Thyroid gland (tissue), 4 donors: ENCODE data around the gene ZNF385B.

Source experiments
- POLR2A ChIP-seq, 2 donors: fragments of 450-650 bp; IDR thresholded peaks; one replicate each; pipeline ENCODE4 v1.6.1; 2017; ENCODE audit warnings: antibody characterized with exemption in 2 of 2, mild to moderate bottlenecking in 2 of 2, moderate library complexity in 1 of 2
- TF ChIP-seq, protein P1 (sequence below), 6 experiments: fragments of 200-600 bp in 3 of 6; fragments of 450-650 bp in 3 of 6; sonication (generic) in 3 of 6; IDR thresholded peaks; one replicate each; pipeline ENCODE4 v1.5.1; 2016 to 2019; ENCODE audit warnings: antibody characterized with exemption in 6 of 6, mild to moderate bottlenecking in 2 of 6, inconsistent platforms in 1 of 6, moderate library complexity in 1 of 6

DNA sequence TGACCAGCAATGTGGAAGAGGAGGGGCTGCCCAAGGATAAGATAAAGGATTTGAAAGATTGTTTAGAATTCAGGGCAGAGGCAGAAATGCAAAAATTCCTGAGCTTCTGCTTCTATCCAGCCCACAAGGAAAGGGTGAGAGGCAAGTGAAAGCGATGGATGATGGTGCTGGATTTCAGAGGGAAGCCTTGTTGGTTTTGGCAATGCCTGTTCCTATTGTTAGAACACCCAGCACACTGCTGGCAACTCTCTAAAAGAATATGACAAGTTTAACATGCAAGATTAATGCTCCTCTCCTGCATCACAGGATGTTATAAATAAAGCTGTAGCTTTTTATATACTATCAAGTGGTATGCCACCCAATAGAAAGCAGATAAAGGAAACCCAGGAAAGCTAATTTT is 92.6 kb downstream of the ZNF385B start:
- TF ChIP-seq, protein P1, sequence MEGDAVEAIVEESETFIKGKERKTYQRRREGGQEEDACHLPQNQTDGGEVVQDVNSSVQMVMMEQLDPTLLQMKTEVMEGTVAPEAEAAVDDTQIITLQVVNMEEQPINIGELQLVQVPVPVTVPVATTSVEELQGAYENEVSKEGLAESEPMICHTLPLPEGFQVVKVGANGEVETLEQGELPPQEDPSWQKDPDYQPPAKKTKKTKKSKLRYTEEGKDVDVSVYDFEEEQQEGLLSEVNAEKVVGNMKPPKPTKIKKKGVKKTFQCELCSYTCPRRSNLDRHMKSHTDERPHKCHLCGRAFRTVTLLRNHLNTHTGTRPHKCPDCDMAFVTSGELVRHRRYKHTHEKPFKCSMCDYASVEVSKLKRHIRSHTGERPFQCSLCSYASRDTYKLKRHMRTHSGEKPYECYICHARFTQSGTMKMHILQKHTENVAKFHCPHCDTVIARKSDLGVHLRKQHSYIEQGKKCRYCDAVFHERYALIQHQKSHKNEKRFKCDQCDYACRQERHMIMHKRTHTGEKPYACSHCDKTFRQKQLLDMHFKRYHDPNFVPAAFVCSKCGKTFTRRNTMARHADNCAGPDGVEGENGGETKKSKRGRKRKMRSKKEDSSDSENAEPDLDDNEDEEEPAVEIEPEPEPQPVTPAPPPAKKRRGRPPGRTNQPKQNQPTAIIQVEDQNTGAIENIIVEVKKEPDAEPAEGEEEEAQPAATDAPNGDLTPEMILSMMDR (IDR thresholded peaks at IDR 0.05) = no peak
- no peak for TF ChIP-seq POLR2A (IDR thresholded peaks at IDR 0.05)
